CD4-positive, alpha-beta T cell treated with Interleukin-17A for 1 hour (primary cell): ENCODE measurements around the gene CCDC149.

Source experiments
- DNase-seq: peaks from one replicate; pipeline ENCODE4 v3.0.0-alpha.2; 2020

The CCDC149 gene

DNA sequence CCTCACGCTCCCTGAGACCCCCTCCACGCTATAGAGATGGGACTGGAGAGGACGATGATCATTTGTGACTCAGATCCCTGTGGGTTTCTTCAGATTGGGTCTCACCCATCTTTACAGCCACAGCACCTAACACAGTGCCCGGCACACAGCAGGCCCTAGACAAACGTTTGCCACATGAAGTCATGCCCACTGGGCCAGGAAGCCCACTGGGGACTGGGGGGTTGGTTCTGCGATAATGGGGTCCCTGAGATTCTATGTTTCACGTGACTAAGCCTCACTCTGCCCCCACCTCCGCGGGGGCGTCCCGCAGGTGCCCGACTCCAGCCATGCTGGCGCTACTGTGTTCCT is 113.7 kb downstream of the CCDC149 start:
- DNase-seq, result no peak

- no peak for DNase-seq
Observed at GRCh38 chr4:24798036-24798610, 114.7 kb downstream of the CCDC149 start.

DNA sequence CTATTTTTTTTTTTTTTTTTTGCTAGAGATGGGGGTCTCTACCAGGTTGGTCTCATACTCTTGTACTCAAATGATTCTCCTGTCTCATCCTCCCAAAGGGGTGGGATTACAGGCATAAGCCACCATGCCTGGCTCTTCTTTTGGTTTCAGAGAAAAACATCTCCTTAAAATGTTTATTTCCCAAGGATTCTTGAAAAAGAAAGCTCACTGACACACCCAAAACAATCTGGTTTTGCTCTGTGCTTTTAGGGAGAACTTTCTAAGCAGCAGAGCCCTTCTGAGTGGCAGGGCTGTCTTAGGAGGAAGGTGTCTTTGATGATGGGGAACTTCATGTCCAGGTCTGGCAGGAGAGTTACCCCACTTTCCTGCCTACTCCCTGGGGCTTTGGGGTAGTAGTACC is 116.2 kb downstream of the CCDC149 start:
- DNase-seq, result no peak

DNA sequence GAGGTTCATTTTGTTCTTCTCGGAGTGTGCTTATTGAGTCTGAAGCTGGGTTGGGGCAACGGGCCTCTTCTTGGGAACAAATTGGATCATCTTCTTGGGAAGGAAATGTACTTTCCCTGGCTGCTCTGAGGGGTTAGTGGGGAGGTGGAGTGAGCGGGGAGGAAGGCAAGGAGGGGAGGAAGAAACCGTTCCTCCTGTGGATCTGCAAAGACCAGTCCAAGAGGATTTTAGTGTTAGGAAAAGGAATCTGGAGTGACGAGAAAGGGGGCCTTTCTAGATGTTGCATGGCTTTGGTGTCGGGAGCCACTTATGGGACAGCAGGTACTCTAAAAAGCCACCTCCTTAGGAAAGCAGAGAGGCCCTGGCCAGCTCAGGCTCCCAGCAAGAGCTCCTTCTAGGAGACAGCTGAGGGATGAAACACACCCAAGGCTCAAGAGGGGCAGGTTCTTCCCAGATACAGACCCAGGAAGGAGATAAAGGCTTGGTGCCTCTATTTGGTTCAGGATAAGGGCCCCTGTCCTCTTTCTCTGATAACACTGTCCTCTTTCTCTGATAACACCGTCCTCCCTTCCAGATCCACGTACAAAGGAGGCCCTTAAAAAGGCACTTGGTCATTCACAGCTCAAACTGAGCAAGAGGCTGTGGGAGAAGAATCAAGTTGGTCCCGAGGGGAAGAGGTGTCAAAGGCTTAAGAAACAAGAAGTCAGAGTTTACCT is 117.0 kb downstream of the CCDC149 start:
- no peak for DNase-seq

DNA sequence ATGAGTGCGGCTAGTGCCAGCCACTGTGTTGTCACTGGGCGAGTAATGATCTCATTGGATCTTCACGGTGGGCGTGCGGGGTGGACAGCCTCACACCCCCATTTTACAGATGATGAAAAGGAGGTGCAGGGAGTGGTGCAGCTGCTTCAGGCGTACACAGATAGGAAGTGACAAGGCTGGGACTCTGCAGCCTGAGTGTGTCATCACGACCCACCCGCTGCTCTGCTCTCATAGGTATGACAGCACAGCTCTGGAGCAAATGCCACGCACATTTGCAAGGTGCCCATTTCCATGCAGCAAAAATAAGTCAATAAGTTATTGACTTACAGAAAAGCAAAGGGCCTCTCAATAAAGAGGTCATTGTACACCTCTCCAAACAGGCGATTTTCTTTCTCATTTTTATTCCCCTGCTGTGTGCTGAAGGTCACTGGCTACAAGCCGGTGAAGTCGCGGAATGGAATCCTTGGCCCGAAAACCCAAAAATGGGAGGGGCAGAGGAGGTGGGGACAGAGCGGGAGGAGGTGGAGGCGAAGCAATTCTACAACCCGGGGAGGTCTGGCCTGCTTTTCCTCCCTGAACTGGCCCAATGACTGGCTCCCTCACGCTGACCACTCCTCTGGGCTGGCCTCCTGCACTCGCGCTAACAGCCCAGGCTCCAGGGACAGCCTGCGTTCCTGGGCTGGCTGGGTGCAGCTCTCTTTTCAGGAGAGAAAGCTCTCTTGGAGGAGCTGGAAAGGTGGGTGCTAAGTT is 117.8 kb downstream of the CCDC149 start, which contains the start of gene SOD3:
Gene SOD3, plus strand, starts transcription at position 658 of the 750 bp plus-strand sequence. CDS start 3,949 bp downstream, outside the sequence.
- DNase-seq, result no peak

- no peak for DNase-seq
Observed at GRCh38 chr4:24794480-24794879, 118.4 kb downstream of the CCDC149 start.

DNA sequence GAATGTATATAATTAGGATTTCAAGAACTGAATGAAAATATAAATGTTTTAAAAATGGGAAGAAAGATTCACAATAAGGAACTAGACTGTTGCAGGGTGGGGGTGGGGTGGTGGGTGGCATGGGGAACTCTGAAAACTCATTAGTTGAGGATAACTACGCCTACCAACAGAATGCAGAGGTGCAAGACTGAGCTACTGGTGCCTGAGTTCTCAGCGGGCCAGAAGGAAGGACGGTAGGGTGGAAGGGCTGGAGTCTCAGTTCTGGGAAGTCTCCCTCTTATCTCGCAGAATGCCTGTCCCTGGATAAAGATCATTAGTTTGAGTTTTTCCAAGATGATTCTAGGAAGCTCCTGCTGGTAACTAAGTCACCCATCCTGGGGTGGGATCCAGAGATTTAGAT is 118.8 kb downstream of the CCDC149 start:
- DNase-seq, result no peak

DNA sequence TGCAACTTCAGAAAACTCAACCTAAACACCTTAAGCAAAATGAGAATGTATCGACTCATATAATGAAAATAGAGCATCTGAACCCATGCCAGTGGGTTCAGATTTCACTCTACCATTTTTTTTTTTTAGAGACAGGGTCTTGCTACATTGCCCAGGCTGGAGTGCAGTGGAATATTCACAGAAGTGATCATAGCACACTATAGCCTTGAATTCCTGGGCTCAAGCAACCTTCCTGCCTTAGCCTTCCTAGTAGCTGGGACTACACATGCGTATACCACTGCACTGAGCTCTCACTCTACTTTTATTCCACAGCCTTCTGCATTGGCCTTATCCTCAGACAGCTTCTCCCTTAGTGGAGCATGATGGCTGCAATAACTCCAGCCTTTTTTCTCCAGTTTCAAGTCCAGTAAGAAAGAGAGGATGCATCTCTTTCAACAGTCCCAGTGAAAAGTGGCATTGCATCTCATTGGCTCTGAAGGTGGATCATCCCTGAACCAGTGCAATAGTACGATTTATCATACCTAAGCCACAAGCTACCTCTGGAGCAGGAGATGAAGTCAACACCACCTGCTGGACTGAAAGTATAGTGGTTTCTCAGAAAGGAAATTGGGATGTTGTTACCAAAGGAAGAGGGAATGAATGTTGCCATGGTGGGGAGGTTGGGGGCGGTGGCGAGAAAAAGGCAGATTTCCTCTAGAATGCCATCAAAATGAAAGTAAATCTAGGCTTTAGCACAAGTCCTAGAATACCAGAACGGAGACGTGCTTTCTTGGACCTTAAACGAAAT is 119.4 kb downstream of the CCDC149 start:
- no peak for DNase-seq

GRCh38 chr4:24792552-24792951 is 120.3 kb downstream of the CCDC149 start:
- DNase-seq, result no peak

DNA sequence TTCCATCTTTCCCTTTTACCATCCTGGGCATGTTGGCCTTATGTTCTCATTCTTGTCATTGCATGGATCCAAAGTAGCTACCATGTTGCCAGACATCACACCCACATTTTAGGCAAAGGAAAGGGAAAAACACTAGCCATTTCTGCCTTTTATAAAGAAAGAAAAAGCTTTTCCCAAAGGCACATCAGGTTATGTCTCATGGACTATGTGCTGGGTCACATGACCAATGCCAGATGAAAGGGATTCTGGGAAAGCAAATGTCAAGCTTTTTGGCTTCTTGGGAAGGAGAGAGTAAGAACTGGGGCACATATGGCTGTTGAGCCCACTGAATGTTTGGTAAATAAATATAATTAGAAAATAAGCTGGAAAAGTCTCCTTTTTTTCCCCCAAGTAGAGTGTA is 121.8 kb downstream of the CCDC149 start:
- DNase-seq, result no peak

GRCh38 chr4:24783506-24783905 is 129.3 kb downstream of the CCDC149 start:
- no peak for DNase-seq

DNA sequence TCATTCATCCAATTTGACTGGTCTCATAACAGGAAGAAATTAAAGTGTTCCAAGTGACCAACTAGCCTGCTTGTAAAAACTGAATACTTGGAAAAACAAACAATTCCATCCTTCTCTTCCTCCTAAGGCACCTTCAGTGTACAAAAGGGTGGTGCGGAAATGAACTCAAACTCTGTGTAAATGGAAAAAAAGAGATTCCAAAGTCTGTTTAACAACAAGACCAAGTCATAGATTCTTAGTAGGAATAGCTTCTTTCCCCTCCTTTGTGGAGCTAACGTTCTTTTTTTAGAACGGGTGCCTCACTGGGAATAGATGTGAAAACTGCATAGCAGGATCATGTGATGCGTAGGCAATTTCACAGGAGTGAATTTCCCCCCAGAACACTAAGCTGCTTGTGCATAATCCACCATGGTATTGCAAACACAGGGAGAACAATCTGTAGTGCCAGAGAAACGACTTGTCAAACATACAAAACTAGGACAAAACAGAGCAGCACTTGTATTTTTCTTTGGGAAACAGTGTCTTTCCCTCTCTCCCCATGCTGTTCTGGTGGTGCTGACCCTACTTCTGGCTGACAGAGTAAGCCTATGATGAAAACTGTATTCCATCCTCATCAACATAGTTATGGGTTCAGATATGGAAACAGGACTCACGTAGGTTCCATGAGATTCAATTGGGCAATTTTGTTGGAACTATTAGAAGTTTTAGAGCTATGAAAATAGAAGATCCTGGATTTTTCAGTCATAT is 130.7 kb downstream of the CCDC149 start:
- DNase-seq, result no peak

DNA sequence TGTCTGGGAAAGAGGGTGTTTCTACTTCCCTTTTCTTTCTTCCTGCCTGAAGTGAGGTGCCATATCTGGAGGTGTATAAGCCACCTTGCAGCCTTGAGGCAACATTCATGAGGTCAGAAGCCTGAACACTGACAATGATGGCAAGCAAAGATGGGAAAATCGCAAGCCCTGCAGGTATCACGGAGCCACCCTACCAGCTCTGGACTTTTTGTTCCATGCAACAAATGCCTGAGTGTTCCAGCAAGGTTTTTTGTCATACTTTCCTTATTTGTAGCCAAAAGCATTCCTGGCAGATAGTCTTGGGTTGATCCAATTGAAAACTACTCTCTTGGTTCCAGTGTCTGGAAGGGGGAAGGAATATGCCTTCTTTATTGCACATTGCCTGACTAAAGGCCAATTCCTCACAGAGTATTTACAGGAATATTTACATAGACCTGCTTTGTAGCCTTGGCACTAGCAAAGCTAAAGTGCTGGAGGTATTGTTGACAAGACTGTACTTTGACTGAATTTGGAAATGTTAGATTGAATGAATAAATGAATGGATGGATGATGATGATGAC is 131.8 kb downstream of the CCDC149 start:
- DNase-seq, result no peak

GRCh38 chr4:24778464-24779225 is 134.2 kb downstream of the CCDC149 start:
- DNase-seq, result no peak

DNA sequence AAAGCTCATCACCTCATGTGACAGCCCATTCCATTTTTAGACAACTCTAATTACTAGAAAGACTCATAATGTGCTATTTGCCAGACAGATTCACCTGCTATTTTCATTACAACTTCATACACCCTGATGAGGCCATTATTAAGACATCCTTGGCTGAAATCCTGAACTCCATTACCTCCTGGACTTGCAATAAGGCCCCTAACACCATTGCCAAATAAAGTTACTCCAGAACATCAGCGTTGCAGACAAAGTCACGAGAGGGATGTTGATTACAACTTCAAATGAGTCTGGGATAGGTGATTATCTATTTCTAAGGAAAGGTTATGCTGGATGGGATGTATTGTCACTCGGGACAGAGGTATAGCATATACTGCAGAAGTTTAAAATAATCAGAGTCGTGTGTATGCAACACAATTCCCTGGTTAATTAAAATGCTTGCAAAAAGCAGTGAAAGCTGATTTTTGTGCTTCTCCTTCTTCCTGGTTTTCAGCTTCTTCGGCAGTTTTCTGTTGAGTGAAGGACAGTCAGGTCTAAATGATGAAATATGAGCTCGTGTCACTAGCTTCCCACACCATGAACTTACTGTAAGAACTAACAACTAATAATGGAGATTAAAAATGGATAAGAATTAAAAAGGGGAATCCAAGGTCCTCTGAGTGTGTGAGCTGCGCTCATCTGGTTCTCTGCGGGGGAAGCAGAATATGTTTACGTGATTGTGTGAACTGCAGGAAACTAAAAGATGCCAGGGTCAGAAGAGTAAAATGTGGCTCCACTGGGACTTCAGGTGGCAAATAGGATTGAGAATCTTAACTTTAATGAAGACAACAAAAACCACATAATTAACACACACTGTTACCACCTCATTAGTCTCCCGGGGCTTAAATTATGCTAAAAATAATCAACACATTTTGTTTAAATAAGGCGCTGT is 135.0 kb downstream of the CCDC149 start:
- DNase-seq, result no peak

DNA sequence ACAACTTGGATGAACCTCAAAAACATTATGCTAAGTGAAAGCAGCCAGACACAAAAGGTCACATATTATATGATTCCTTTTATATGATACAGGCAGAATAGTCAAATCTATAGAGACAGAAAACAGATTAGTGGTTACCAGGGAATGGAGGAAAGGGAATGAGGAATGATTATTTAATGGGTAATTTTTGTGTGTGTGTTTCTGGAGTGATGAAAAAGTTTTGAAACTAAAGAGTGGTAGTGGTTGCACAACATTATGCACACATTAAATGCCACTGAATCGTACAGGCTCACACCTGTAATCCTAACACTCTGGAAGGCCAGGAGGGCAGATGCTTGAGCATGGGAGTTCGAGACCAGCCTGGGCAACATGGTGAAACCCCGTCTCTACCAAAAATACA is 137.1 kb downstream of the CCDC149 start:
- DNase-seq, result no peak

DNA sequence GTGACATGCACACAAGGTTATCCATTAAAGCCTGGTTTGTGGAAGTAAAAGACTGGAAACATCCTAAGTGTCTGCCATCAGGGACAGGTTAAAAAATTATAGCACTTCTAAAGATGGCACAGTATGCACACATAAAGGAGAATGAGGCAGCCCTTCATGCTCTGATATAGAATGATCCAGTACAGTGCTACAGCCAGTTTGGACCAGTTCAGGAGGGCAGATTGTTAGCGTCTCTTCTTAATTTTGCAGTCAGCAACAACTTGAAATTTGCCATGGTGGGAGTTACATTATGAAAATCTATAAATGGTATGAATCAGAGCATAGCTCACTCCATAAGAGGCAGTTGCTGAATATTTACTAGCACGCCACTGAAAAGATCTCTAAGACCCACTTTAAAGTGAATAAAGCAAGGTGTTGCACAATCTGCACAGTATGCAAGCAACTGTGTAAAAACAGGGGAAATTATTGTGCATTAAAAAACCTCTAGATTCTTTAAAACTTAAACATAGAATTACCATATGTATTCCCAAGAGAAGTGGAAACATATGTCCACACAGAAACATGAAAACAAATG is 137.7 kb downstream of the CCDC149 start:
- DNase-seq, result no peak

- DNase-seq, result no peak
Observed at GRCh38 chr4:24774452-24774851, 138.4 kb downstream of the CCDC149 start.

DNA sequence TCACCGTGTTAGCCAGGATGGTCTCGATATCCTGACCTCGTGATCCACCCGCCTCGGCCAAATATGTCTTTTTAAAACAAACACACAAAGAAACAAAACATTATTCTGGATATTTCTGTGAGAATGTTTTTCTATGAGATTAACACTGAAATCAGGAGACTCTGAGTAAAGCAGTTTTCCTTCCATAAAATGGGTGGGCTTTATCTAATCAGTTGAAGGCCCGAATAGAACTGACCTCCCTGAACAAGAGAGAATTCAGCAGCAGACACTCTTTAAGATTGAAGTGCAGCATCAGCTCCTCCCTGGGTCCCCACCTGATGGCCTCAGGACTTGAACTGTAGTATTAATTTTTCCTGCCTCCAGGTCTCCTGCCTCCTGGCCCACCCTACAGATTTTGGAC is 139.9 kb downstream of the CCDC149 start:
- DNase-seq, result no peak
